Endothelial cell of umbilical vein (primary cell): Measurements from ENCODE around the gene ATXN7L1. TPM values are rescaled to one million over a fixed set of nuclear protein-coding genes. Genes with fewer than 3 reads are reported as not detected.

Experiments
- BruUV-seq: library from RNA; stranded (reverse); fragments of 400-500 nt; replicated peaks from 2 replicates; lab custom pipeline; 2021; lab: Mats Ljungman, UMichigan
- CTCF ChIA-PET: fragments of 300-600, 350-600 bp; sonication (Branson Sonifier 250); formaldehyde crosslinking; loops from one replicate; lab custom pipeline; 2021; ENCODE audit warnings: antibody characterized with exemption, inconsistent platforms; lab: Charles Lee
- POLR2A ChIA-PET: fragments of 300-600, 350-600 bp; sonication (Branson Sonifier 250); formaldehyde crosslinking; loops from one replicate; lab custom pipeline; 2021; ENCODE audit warnings: antibody characterized with exemption, inconsistent platforms; lab: Charles Lee
- DNase-seq: peaks from one replicate; pipeline ENCODE4 v3.0.0-alpha.2; 2011; ENCODE audit warnings: low read depth, low spot score
- FAIRE-seq: peaks from 2 replicates; lab custom pipeline; 2011; peaks lifted over from hg19 to GRCh38; lab: Jason Lieb, UNC
- H2AFZ ChIP-seq: 2 replicates; pipeline ENCODE4 v1.6.0; 2012; ENCODE audit warnings: low read depth, low read length, control low read depth, inconsistent platforms
- H3K27ac ChIP-seq: 2 replicates; pipeline ENCODE4 v1.5.1; 2011; ENCODE audit warnings: low read depth, mild to moderate bottlenecking, control low read depth, low read length, moderate library complexity; ENCODE audit not compliant: insufficient read depth
- H3K27me3 ChIP-seq, 2 experiments: 2 replicates each; pipeline versions ENCODE4 v1.6.0 to v1.6.1; 2011; ENCODE audit warnings: low read length in 2 of 2, mixed read lengths in 1 of 2; ENCODE audit not compliant: control insufficient read depth in 2 of 2, insufficient read depth in 2 of 2
- H3K36me3 ChIP-seq, 2 experiments: 2 replicates in 1 of 2; 3 replicates in 1 of 2; pipeline ENCODE4 v1.5.1; 2011; ENCODE audit warnings: low read length in 2 of 2, mild to moderate bottlenecking in 1 of 2, moderate library complexity in 1 of 2; ENCODE audit not compliant: control insufficient read depth in 2 of 2, insufficient read depth in 2 of 2; ENCODE audit errors: extremely low read depth in 1 of 2
- H3K4me1 ChIP-seq: 3 replicates; pipeline ENCODE4 v1.5.1; 2011; ENCODE audit warnings: mild to moderate bottlenecking, low read length; ENCODE audit not compliant: control insufficient read depth, insufficient read depth; ENCODE audit errors: extremely low read depth
- H3K4me2 ChIP-seq: 2 replicates; pipeline ENCODE4 v1.6.1; 2011; ENCODE audit warnings: low read length, control low read depth, mixed read lengths; ENCODE audit not compliant: insufficient read depth
- H3K4me3 ChIP-seq, 3 experiments: fragments of 200-600 bp in 1 of 3; sonication (generic), shearing (Covaris generic) in 1 of 3; replicated peaks in 1 of 3; 2 replicates each; pipeline ENCODE4 v1.5.1; 2011 to 2016; ENCODE audit warnings: control low read depth in 3 of 3, low read length in 3 of 3, mild to moderate bottlenecking in 2 of 3, inconsistent platforms in 1 of 3, low read depth in 1 of 3, moderate library complexity in 1 of 3; ENCODE audit not compliant: insufficient read depth in 1 of 3
- H3K79me2 ChIP-seq: 2 replicates; pipeline ENCODE4 v1.6.0; 2012; ENCODE audit warnings: low read length, inconsistent platforms; ENCODE audit not compliant: control insufficient read depth, insufficient read depth
- H3K9ac ChIP-seq: replicated peaks from 2 replicates; pipeline ENCODE3; 2011; ENCODE audit warnings: low read length, control low read depth; ENCODE audit not compliant: insufficient read depth; ENCODE audit errors: extremely low read depth
- H3K9me1 ChIP-seq: replicated peaks from 3 replicates; pipeline ENCODE4 v1.6.0; 2011; ENCODE audit warnings: mild to moderate bottlenecking, low read length; ENCODE audit not compliant: control insufficient read depth, insufficient read depth; ENCODE audit errors: extremely low read depth
- H3K9me3 ChIP-seq: replicated peaks from 2 replicates; pipeline ENCODE4 v1.5.1; 2012; ENCODE audit warnings: low read length, inconsistent platforms; ENCODE audit not compliant: control insufficient read depth, insufficient read depth
- H4K20me1 ChIP-seq: replicated peaks from 2 replicates; pipeline ENCODE3; 2011; ENCODE audit warnings: mild to moderate bottlenecking, low read length; ENCODE audit not compliant: control insufficient read depth, insufficient read depth; ENCODE audit errors: extremely low read depth
- EZH2 ChIP-seq: IDR thresholded peaks from 2 replicates; pipeline ENCODE4 v1.6.1; 2012; ENCODE audit warnings: borderline replicate concordance, low read depth, mild to moderate bottlenecking, moderate library complexity, low read length, inconsistent platforms; ENCODE audit not compliant: severe bottlenecking
- FOS ChIP-seq: IDR thresholded peaks from 2 replicates; pipeline ENCODE4 v1.6.1; 2011; ENCODE audit warnings: mild to moderate bottlenecking, low read length, moderate library complexity, borderline replicate concordance; ENCODE audit not compliant: insufficient read depth
- GATA2 ChIP-seq: IDR thresholded peaks from 2 replicates; pipeline ENCODE4 v1.7.0; 2011; ENCODE audit warnings: low read depth, mild to moderate bottlenecking, moderate library complexity, mixed read lengths, low read length; ENCODE audit not compliant: insufficient read length, insufficient read depth
- JUN ChIP-seq: IDR thresholded peaks from 2 replicates; pipeline ENCODE4 v1.6.1; 2011; ENCODE audit warnings: borderline replicate concordance, low read depth; ENCODE audit not compliant: insufficient read length, insufficient read depth
- MYC ChIP-seq: IDR thresholded peaks from one replicate; pipeline ENCODE4 v1.6.1; 2011; ENCODE audit warnings: mild to moderate bottlenecking, low read depth, low read length
- POLR2A ChIP-seq: IDR thresholded peaks from 2 replicates; pipeline ENCODE4 v1.6.1; 2012; ENCODE audit warnings: low read depth, mild to moderate bottlenecking, control low read depth, low read length
- POLR2AphosphoS5 ChIP-seq: IDR thresholded peaks from 2 replicates; pipeline ENCODE4 v1.6.1; 2012; ENCODE audit warnings: low read depth, mild to moderate bottlenecking, control low read depth, low read length, moderate library complexity; ENCODE audit not compliant: insufficient read depth
- dilution Hi-C: fragments of 300-500 bp; cut with MboI; formaldehyde crosslinking; loops from one replicate; pipeline ENCODE4 v1.15.0; 2019; ENCODE audit warnings: low sequenced_read_pairs; ENCODE audit not compliant: extremely low pct_ligation_motif_present
- intact Hi-C: fragments of 100-400 bp; cut with micrococcal nuclease; formaldehyde crosslinking; loops from one replicate; pipeline ENCODE4 v1.10.0; 2022
- polyA plus RNA-seq, 4 experiments: library from polyadenylated mRNA; depleted of rRNA in 3 of 4; stranded (reverse) in 3 of 4; unstranded in 1 of 4; fragments of >200 nt; gene quantifications; 2 replicates each; pipeline versions ENCODE4 v1.2.1 to v1.2.3, GENCODE V29; 2011 to 2012; ENCODE audit warnings: missing spikeins in 1 of 4
- total RNA-seq: library from RNA; stranded (reverse); gene quantifications from 2 replicates; pipeline ENCODE4 v1.2.3, GENCODE V29; 2021
- TF ChIP-seq, protein P1 (sequence below), 2 donors: IDR thresholded peaks; 1 replicate in 1 of 2; 2 replicates in 1 of 2; pipeline ENCODE4 v1.5.1; 2011; ENCODE audit warnings: low read length in 2 of 2, mild to moderate bottlenecking in 2 of 2, moderate library complexity in 2 of 2, control low read depth in 1 of 2, inconsistent platforms in 1 of 2, low read depth in 1 of 2; ENCODE audit not compliant: insufficient read depth in 1 of 2; ENCODE audit errors: extremely low read depth in 1 of 2
- TF ChIP-seq, protein P2 (sequence below): IDR thresholded peaks from 2 replicates; pipeline ENCODE4 v1.6.1; 2011; ENCODE audit not compliant: insufficient read depth, insufficient read length

The ATXN7L1 gene
- total and polyA plus RNA-seq, 2 donors (not counting 3 experiments of a cell fraction or from before 2014, with no cell fraction given): 4.6 to 15.6 TPM

DNA sequence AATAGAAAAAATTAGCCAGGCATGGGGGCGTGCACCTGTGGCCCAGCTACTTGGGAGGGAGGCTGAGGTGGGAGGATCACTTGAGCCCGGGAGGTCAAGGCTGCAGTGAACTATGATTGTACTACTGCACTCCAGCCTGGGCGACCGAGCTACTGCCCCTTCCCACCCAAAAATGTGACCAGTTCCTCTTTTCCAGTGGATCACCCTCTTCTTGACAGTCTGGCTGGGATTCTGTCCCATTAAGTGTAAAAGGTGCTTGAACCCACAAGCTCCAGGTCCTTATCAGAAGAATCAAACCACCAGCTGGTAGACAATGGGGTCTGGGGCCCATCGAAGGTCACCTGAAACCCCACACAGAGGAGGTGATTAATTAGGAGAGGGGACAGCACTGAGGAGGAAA is 14.1 kb downstream of the ATXN7L1 start:
- dilution Hi-C loops: no loop called here

More for the DNA sequence above, 14.1 kb downstream of the ATXN7L1 start:
- H3K9me1 ChIP-seq: no peaks in the 10 kb centered on the region
- H4K20me1 ChIP-seq: no peaks in the 10 kb centered on the region
- H2AFZ ChIP-seq: no peak overlapping the region
- TF ChIP-seq, protein P1, sequence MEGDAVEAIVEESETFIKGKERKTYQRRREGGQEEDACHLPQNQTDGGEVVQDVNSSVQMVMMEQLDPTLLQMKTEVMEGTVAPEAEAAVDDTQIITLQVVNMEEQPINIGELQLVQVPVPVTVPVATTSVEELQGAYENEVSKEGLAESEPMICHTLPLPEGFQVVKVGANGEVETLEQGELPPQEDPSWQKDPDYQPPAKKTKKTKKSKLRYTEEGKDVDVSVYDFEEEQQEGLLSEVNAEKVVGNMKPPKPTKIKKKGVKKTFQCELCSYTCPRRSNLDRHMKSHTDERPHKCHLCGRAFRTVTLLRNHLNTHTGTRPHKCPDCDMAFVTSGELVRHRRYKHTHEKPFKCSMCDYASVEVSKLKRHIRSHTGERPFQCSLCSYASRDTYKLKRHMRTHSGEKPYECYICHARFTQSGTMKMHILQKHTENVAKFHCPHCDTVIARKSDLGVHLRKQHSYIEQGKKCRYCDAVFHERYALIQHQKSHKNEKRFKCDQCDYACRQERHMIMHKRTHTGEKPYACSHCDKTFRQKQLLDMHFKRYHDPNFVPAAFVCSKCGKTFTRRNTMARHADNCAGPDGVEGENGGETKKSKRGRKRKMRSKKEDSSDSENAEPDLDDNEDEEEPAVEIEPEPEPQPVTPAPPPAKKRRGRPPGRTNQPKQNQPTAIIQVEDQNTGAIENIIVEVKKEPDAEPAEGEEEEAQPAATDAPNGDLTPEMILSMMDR (IDR thresholded peaks at IDR 0.05; ENCODE audit: extremely low read depth in 1 of 2, insufficient read depth in 1 of 2, low read depth in 1 of 2, low read length in 2 of 2): no peak
- TF ChIP-seq MYC: no peak
- TF ChIP-seq FOS: no peak
- no peak for TF ChIP-seq JUN
- no peak for TF ChIP-seq EZH2
- TF ChIP-seq, protein P2, sequence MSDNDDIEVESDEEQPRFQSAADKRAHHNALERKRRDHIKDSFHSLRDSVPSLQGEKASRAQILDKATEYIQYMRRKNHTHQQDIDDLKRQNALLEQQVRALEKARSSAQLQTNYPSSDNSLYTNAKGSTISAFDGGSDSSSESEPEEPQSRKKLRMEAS: no peak
- no peak for TF ChIP-seq GATA2
- no peak for TF ChIP-seq POLR2AphosphoS5
- TF ChIP-seq POLR2A: no peak
- intact Hi-C loops: no loop called here
- H3K9me3 ChIP-seq: no peaks in the 10 kb centered on the region
- H3K4me3 ChIP-seq: no peak overlapping the region
- no peak overlapping the region for H3K4me2 ChIP-seq
- POLR2A ChIA-PET: no interaction called here
- no peaks in the 10 kb centered on the region for H3K79me2 ChIP-seq
- no peak overlapping the region for H3K9ac ChIP-seq
- H3K27ac ChIP-seq: no peak overlapping the region
- no peaks in the 10 kb centered on the region for H3K27me3 ChIP-seq
- DNase-seq (no peak), FAIRE-seq (peak; percentile 12)
- CTCF ChIA-PET: interaction anchor here (1.3 kb wide), 1 partner anchor 9 kb away, joined by 5 read pairs; no protein-coding TSS in a partner anchor
- no peaks in the 10 kb centered on the region for H3K4me1 ChIP-seq
- no peaks in the 10 kb centered on the region for H3K36me3 ChIP-seq
- BruUV-seq: no TSS peak
